Cardiac muscle cell (in vitro differentiated cells and primary cell): Measurements from ENCODE around the gene CCBE1. TPM values are rescaled to one million over a fixed set of nuclear protein-coding genes. Genes with fewer than 3 reads are reported as not detected.
A peak's percentile ranks its signal among the peaks of the same experiment; 100 is the strongest.

Experiments
- DNase-seq, 2 donors: peaks; one replicate each; pipeline versions ENCODE4 v3.0.0 to v3.0.0-alpha.2; 2010 to 2017; ENCODE audit warnings: low read depth in 1 of 2, low spot score in 1 of 2
- H3K27ac ChIP-seq: fragments of 200-600 bp; sonication (generic); 2 replicates; pipeline ENCODE4 v1.5.1; 2016
- H3K27me3 ChIP-seq: fragments of 200-600 bp; sonication (generic); 2 replicates; pipeline ENCODE4 v1.6.0; 2016; ENCODE audit warnings: control low read depth
- H3K36me3 ChIP-seq: fragments of 200-600 bp; sonication (generic); 2 replicates; pipeline ENCODE4 v1.5.1; 2016; ENCODE audit warnings: control low read depth
- H3K4me1 ChIP-seq: fragments of 200-600 bp; sonication (generic); 2 replicates; pipeline ENCODE4 v1.8.1; 2017; ENCODE audit warnings: low read depth, mild to moderate bottlenecking, mixed run types
- H3K4me3 ChIP-seq: fragments of 200-600 bp; sonication (generic); 2 replicates; pipeline ENCODE4 v1.5.1; 2016; ENCODE audit warnings: mild to moderate bottlenecking
- H3K9me3 ChIP-seq: fragments of 200-600 bp; sonication (generic); 2 replicates; pipeline ENCODE4 v1.5.1; 2017; ENCODE audit warnings: low read depth, mild to moderate bottlenecking, control low read depth
- CTCF ChIP-seq: IDR thresholded peaks from 2 replicates; pipeline ENCODE4 v1.5.1; 2012; ENCODE audit warnings: low read depth, mild to moderate bottlenecking, low read length
- polyA plus RNA-seq: library from polyadenylated mRNA; unstranded; fragments of >200 nt; fragmentation: Nextera tagmentation; extraction: Ambion mirVana; gene quantifications from 2 replicates; pipeline ENCODE4 v1.2.1, GENCODE V29; 2016
- total RNA-seq: library from RNA; depleted of rRNA; stranded (reverse); fragments of >200 nt; gene quantifications from 2 replicates; pipeline ENCODE4 v1.2.3, GENCODE V29; 2016

CCBE1 gene
- total and polyA plus RNA-seq, 2 experiments from 2014 or later: 1.5 to 3.7 TPM

- no peak for TF ChIP-seq CTCF
- DNase-seq: no peak
- Histone ChIP-seq H3K27me3 (no peaks in the 10 kb centered on the region), H3K36me3 (no peaks in the 10 kb centered on the region), H3K4me1 (no peaks in the 10 kb centered on the region), H3K27ac (no peak overlapping the region), H3K4me3 (no peak overlapping the region), H3K9me3 (no peaks in the 10 kb centered on the region)
Measured at GRCh38 chr18:59431131-59431530, 266.1 kb downstream of the CCBE1 start.

GRCh38 chr18:59429608-59430007 is 267.6 kb downstream of the CCBE1 start:
- H3K9me3 ChIP-seq: no peaks in the 10 kb centered on the region
- no peak overlapping the region for H3K4me3 ChIP-seq
- no peaks in the 10 kb centered on the region for H3K36me3 ChIP-seq
- no peak for TF ChIP-seq CTCF
- no peaks in the 10 kb centered on the region for H3K27me3 ChIP-seq
- H3K4me1 ChIP-seq: no peaks in the 10 kb centered on the region
- DNase-seq: no peak
- no peak overlapping the region for H3K27ac ChIP-seq

DNA sequence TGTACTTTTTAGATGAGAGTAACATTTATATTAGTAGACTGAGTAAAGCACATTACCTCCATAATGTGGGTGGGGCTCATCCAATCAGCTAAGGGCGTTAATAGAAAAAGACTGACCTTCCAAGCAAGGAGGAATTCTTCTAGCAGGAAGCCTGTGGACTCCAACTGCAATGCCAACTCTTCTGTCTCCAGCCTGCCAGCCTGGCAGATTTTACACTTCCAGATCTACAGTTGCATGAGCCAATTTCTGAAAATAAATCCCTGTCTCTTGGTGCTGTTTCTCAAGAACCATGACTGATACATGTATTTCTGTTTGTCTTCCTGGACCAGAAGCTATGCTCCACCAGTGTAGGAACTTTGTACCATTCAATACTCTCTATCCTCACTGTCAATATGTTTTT is 269.2 kb downstream of the CCBE1 start:
- no peak overlapping the region for H3K27ac ChIP-seq
- TF ChIP-seq CTCF: no peak
- no peaks in the 10 kb centered on the region for H3K4me1 ChIP-seq
- H3K4me3 ChIP-seq: no peak overlapping the region
- no peak for DNase-seq
- H3K36me3 ChIP-seq: no peaks in the 10 kb centered on the region
- H3K9me3 ChIP-seq: no peaks in the 10 kb centered on the region
- peaks cover 4% of the 10 kb centered on the region for H3K27me3 ChIP-seq

- Histone ChIP-seq H3K4me3 (no peak overlapping the region), H3K27me3 (peaks cover 6% of the 10 kb centered on the region), H3K36me3 (no peaks in the 10 kb centered on the region), H3K27ac (no peak overlapping the region), H3K4me1 (no peaks in the 10 kb centered on the region), H3K9me3 (no peaks in the 10 kb centered on the region)
- no peak for DNase-seq
- no peak for TF ChIP-seq CTCF
Measured at GRCh38 chr18:59426855-59427254, 270.4 kb downstream of the CCBE1 start.

DNA sequence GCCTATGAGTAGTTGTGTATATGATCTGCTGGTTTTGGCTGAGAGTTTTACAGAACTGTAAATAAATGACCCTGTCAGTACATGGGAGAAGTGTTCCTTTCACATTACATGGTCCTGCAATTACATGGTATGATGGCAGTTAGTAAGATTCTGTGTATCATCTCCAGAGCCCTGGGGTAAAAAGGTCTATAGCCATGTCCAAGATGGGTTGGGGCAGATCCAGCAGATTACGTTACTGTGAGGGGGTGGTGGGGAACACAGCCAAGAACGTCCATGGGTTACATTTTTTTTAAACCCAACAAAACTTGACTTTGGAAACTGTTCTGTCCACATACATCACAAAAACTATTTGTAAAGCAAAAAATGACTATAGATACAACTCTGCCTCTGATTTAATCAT is 274.0 kb downstream of the CCBE1 start:
- Histone ChIP-seq H3K4me1 (no peaks in the 10 kb centered on the region), H3K4me3 (no peak overlapping the region), H3K9me3 (no peaks in the 10 kb centered on the region), H3K36me3 (no peaks in the 10 kb centered on the region), H3K27me3 (peaks cover 10% of the 10 kb centered on the region), H3K27ac (no peak overlapping the region)
- TF ChIP-seq CTCF: no peak
- DNase-seq: peak in 1 of 2 donors; percentile 18

GRCh38 chr18:59420244-59420643 is 277.0 kb downstream of the CCBE1 start:
- DNase-seq: peak in 1 of 2 donors; percentile 53
- no peak for TF ChIP-seq CTCF
- Histone ChIP-seq H3K4me3 (no peak overlapping the region), H3K27me3 (peaks cover 10% of the 10 kb centered on the region), H3K36me3 (no peaks in the 10 kb centered on the region), H3K9me3 (no peaks in the 10 kb centered on the region), H3K4me1 (no peaks in the 10 kb centered on the region), H3K27ac (no peak overlapping the region)
